Suprapubic skin (tissue), 4 donors: ENCODE measurements around the gene OR6Q1. TPM values are rescaled to one million over a fixed set of nuclear protein-coding genes. Genes with fewer than 3 reads are reported as not detected.

Experiments used
- total RNA-seq, 4 donors: library from RNA; depleted of rRNA; stranded (reverse); fragments of >200 nt; gene quantifications; one replicate each; pipeline ENCODE4 v1.1.0, GENCODE V29; 2016

OR6Q1 gene
- total RNA-seq, 4 donors from 2014 or later = 1.1 TPM; not detected in 3

Other genes with a start within 250 kb of the OR6Q1 start
- under 1 TPM in 1 of 4 donors, not detected in 3; 0.29 TPM for gene OR9Q1, start 7.1 kb upstream of the OR6Q1 start, total RNA-seq
- gene OR9I1, start 94.6 kb downstream of the OR6Q1 start, total RNA-seq = not detected
- gene OR9Q2, start 158.1 kb downstream of the OR6Q1 start, total RNA-seq = under 1 TPM in 1 of 4 donors, not detected in 3; 0.16 TPM
- not detected for gene OR1S2, start 173.2 kb downstream of the OR6Q1 start, total RNA-seq
- not detected for gene OR1S1, start 181.8 kb downstream of the OR6Q1 start, total RNA-seq
- not detected for gene OR10Q1, start 198.0 kb downstream of the OR6Q1 start, total RNA-seq
- not detected for gene OR10W1, start 237.3 kb downstream of the OR6Q1 start, total RNA-seq